ENCODE measurements around the gene ASB6. TPM values are rescaled to one million over a fixed set of nuclear protein-coding genes. Genes with fewer than 3 reads are reported as not detected.
A peak's percentile ranks its signal among the peaks of the same experiment; 100 is the strongest.

ASB6 gene
- total RNA-seq, 1 experiment from 2014 or later, result 20.0 TPM

GRCh38 chr9:129597355-129598088 lies 44.4 kb downstream of the ASB6 start:
- TF ChIP-seq TCF7 (CRISPR knock-in tag; IDR thresholded peaks at IDR 0.05; ENCODE audit: low read depth) (no peak), HMGXB4 (CRISPR knock-in tag; IDR thresholded peaks at IDR 0.05) (peak; percentile 54; the same call in 1 of the 2 replicates), JUN (CRISPR knock-in tag; IDR thresholded peaks at IDR 0.05) (no peak), MLX (CRISPR knock-in tag; IDR thresholded peaks at IDR 0.05) (no peak), ETV6 (CRISPR knock-in tag; IDR thresholded peaks at IDR 0.05) (0 out of 2 replicates have a peak, but pooled peaks have one; percentile 22), GABPB1 (CRISPR knock-in tag; IDR thresholded peaks at IDR 0.05) (peak; percentile 62; the same call in 1 of the 2 replicates), USF2 (CRISPR knock-in tag; IDR thresholded peaks at IDR 0.05) (peak; percentile 10; the same call in 1 of the 2 replicates)
- ATAC-seq (peak; percentile 29), DNase-seq (ENCODE audit: low spot score) (peak; percentile 74)
- ChIA-PET CTCF (interaction anchor here (0.8 to 3.8 kb wide), 17 partner anchors 10 to 466 kb away, joined by 3 to 34 read pairs (median 6); partner anchors contain the start of gene NTMT1), POLR2A (interaction anchor here (1.1 to 2.5 kb wide), 8 partner anchors 11 to 419 kb away, joined by 3 to 12 read pairs (median 6); partner anchors contain the start of gene IER5L)
- no peaks in the 10 kb centered on the region for H3K36me3 Mint-ChIP-seq
- H3K4me3 Mint-ChIP-seq, result peak overlapping the region; percentile 56
- H3K27me3 Mint-ChIP-seq (ENCODE audit: low read depth), result peaks cover 52% of the 10 kb centered on the region
- peaks cover 44% of the 10 kb centered on the region for H3K4me1 Mint-ChIP-seq
- no peak overlapping the region for H3K27ac Mint-ChIP-seq
- H3K9me3 Mint-ChIP-seq, result no peaks in the 10 kb centered on the region

- H3K36me3 Mint-ChIP-seq, result no peaks in the 10 kb centered on the region
- H3K9me3 Mint-ChIP-seq, result no peaks in the 10 kb centered on the region
- ATAC-seq (peak; percentile 69), DNase-seq (ENCODE audit: low spot score) (peak; percentile 66)
- H3K4me3 Mint-ChIP-seq, result peak overlapping the region; percentile 75
- H3K27me3 Mint-ChIP-seq (ENCODE audit: low read depth), result peaks cover 56% of the 10 kb centered on the region
- H3K27ac Mint-ChIP-seq, result no peak overlapping the region
- ChIA-PET POLR2A (interaction anchor here (0.6 to 2.5 kb wide), 11 partner anchors 10 to 418 kb away, joined by 3 to 12 read pairs (median 6); partner anchors contain the start of gene IER5L), CTCF (interaction anchor here (0.6 to 3.8 kb wide), 23 partner anchors 10 to 465 kb away, joined by 3 to 34 read pairs (median 5); partner anchors contain the start of genes IER5L and NTMT1)
- H3K4me1 Mint-ChIP-seq, result peaks cover 47% of the 10 kb centered on the region
- no peak; the same call in 1 of the 2 replicates for TF ChIP-seq KAT7 (CRISPR knock-in tag; IDR thresholded peaks at IDR 0.05; ENCODE audit: borderline replicate concordance)
- TF ChIP-seq ZNF263 (CRISPR knock-in tag; IDR thresholded peaks at IDR 0.05; ENCODE audit: low read depth), result peak; percentile 64; the same call in 1 of the 2 replicates
- peak; percentile 88 for TF ChIP-seq GTF2I (CRISPR knock-in tag; conservative IDR thresholded peaks at IDR 0.05)
- no peak for TF ChIP-seq CBFB (CRISPR knock-in tag; IDR thresholded peaks at IDR 0.05; ENCODE audit: low read depth)
- TF ChIP-seq CREM (CRISPR knock-in tag; IDR thresholded peaks at IDR 0.05), result no peak
- TF ChIP-seq NFE2L1 (CRISPR knock-in tag; IDR thresholded peaks at IDR 0.05), result 0 out of 2 replicates have a peak, but pooled peaks have one; percentile 30
- TF ChIP-seq USF2 (CRISPR knock-in tag; IDR thresholded peaks at IDR 0.05), result 0 out of 2 replicates have a peak, but pooled peaks have one; percentile 18
- TF ChIP-seq ERG (CRISPR knock-in tag; IDR thresholded peaks at IDR 0.05), result no peak
- TF ChIP-seq ZNF425 (CRISPR knock-in tag; conservative IDR thresholded peaks at IDR 0.05), result no peak
- peak; percentile 86 for TF ChIP-seq ZNF423 (CRISPR knock-in tag; IDR thresholded peaks at IDR 0.05)
- no peak for TF ChIP-seq SOX15 (CRISPR knock-in tag; IDR thresholded peaks at IDR 0.05)
- TF ChIP-seq CTCF (IDR thresholded peaks at IDR 0.05), result no peak
- TF ChIP-seq TEAD1 (CRISPR knock-in tag; IDR thresholded peaks at IDR 0.05), result no peak
- TF ChIP-seq ATF2 (CRISPR knock-in tag; IDR thresholded peaks at IDR 0.05; ENCODE audit: borderline replicate concordance, low read depth), result no peak
These were observed 45.2 kb downstream of the ASB6 start for GRCh38 chr9:129596541-129597331.
